Activated naive CD4-positive, alpha-beta T cell (primary cell): ENCODE measurements around the gene SCAMP5.

Experiments
- DNase-seq, 4 experiments: peaks; one replicate each; lab custom pipeline; 2025; lab: John Stamatoyannopoulos, UW

Gene SCAMP5

GRCh38 chr15:75069301-75069925, 74.0 kb downstream of the SCAMP5 start:
- DNase-seq: no peak

- no peak for DNase-seq
These were observed 75.3 kb downstream of the SCAMP5 start for GRCh38 chr15:75070674-75071073.
